Measurements from ENCODE around the gene ANP32A. TPM values are rescaled to one million over a fixed set of nuclear protein-coding genes. Genes with fewer than 3 reads are reported as not detected.
A peak's percentile ranks its signal among the peaks of the same experiment; 100 is the strongest.

The ANP32A gene
- total RNA-seq, 4 donors from 2014 or later: 33.1 to 65.1 (median 41.1) TPM

DNA sequence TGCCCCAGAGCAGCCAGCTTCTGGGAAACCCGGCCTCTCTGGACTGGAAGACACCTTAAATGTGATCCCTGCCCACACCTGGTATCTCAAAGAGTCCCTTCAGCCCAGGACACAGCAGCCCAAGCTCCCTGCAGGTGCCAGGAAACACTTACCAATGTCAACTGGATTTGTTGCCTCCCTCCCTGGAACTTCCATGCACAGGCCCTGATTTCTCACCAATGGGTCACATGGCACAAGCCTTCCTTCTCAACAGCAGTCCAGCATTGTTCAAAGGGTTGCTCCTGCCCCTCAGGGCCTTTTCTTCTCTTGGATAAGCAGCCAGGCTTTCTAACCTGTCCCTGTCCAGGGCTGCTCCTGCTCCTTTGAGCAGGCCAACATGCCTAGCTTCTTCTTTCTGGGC lies 31.6 kb downstream of the ANP32A start:
- DNase-seq (ENCODE audit: low spot score in 2 of 2): no peak
- 80 to 95% methylated on average over 1 of the region's 1 CpG for WGBS, 2 donors
- Histone ChIP-seq H3K27me3 (no peaks in the 10 kb centered on the region), H3K36me3 (peaks cover 5 to 26% (median 12%) of the 10 kb centered on the region in 3 donors), H3K4me3 (no peak overlapping the region), H3K9me3 (no peaks in the 10 kb centered on the region), H3K4me1 (peaks cover 0 to 61% (median 38%) of the 10 kb centered on the region in 4 donors), H3K27ac (peak overlapping the region in 2 of 4 donors; percentile 5 to 59)
- TF ChIP-seq, protein P1, sequence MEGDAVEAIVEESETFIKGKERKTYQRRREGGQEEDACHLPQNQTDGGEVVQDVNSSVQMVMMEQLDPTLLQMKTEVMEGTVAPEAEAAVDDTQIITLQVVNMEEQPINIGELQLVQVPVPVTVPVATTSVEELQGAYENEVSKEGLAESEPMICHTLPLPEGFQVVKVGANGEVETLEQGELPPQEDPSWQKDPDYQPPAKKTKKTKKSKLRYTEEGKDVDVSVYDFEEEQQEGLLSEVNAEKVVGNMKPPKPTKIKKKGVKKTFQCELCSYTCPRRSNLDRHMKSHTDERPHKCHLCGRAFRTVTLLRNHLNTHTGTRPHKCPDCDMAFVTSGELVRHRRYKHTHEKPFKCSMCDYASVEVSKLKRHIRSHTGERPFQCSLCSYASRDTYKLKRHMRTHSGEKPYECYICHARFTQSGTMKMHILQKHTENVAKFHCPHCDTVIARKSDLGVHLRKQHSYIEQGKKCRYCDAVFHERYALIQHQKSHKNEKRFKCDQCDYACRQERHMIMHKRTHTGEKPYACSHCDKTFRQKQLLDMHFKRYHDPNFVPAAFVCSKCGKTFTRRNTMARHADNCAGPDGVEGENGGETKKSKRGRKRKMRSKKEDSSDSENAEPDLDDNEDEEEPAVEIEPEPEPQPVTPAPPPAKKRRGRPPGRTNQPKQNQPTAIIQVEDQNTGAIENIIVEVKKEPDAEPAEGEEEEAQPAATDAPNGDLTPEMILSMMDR (IDR thresholded peaks at IDR 0.05): no peak
- TF ChIP-seq EP300 (IDR thresholded peaks at IDR 0.05) (no peak), POLR2A (IDR thresholded peaks at IDR 0.05) (no peak)

DNA sequence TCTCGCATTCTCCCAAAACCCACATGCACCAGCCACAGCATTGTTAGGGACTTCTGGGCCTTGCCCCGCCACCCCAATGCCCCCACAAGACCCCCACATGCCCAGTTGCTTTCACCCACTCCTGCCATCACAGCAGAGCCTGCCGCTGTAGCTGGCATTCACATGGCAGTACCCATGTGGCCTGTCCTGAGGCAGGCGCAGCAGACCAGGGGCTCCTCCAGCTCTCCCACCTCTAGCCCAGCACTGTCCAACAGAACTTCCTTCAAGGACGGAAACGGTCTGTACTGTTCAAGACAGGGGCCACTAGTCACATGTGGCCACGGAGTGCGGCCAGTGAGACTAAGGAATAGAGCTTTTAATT lies 32.5 kb downstream of the ANP32A start:
- no peaks in the 10 kb centered on the region for H3K27me3 ChIP-seq
- DNase-seq (ENCODE audit: low spot score in 2 of 2): no peak
- TF ChIP-seq, protein P1 (IDR thresholded peaks at IDR 0.05): no peak
- TF ChIP-seq POLR2A (IDR thresholded peaks at IDR 0.05): no peak
- TF ChIP-seq EP300 (IDR thresholded peaks at IDR 0.05): no peak
- no peak overlapping the region for H3K27ac ChIP-seq
- WGBS, 2 donors: 88 to 97% methylated on average over 8 of the region's 8 CpGs
- peaks cover 0 to 53% (median 31%) of the 10 kb centered on the region in 4 donors for H3K4me1 ChIP-seq
- no peak overlapping the region for H3K4me3 ChIP-seq
- no peaks in the 10 kb centered on the region for H3K9me3 ChIP-seq
- H3K36me3 ChIP-seq: peaks cover 5 to 35% (median 12%) of the 10 kb centered on the region in 3 donors

DNA sequence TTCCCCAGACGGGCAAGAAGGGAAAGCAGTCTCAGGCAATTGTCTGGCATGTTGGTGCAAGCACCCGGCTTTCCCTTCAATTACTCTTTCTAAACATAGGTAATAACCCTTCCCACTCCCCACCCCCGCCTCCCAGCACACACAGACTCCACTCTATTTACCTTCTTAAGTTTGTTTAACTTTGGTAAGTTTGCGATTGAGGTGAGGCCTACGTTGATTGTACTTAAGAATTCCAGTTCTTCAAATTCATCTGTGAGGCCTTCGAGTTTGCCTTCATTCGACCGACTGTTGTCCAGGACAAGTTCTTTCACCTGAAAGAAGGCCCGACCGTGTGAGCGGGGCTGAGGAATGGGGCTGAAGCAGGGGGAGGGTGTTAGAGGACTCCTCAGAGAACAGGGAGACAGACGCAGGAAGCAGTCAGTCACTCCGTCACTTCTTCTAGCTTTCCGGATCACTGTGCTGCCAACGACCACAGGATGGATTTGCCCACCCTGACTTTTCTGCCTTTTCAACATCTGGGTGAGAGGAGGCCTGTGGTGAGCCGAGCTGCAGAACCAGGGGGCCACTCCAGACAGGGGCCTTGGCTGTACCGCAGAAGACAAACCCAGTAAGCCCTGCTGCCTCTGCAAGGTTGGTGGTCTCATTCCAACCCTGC lies 33.0 kb downstream of the ANP32A start:
- H3K27me3 ChIP-seq: no peaks in the 10 kb centered on the region
- peaks cover 5 to 40% (median 12%) of the 10 kb centered on the region in 3 donors for H3K36me3 ChIP-seq
- no peak overlapping the region for H3K27ac ChIP-seq
- 74 to 76% methylated on average over 17 of the region's 17 CpGs for WGBS, 2 donors
- no peaks in the 10 kb centered on the region for H3K9me3 ChIP-seq
- H3K4me3 ChIP-seq: no peak overlapping the region
- no peak for DNase-seq (ENCODE audit: low spot score in 2 of 2)
- TF ChIP-seq POLR2A (IDR thresholded peaks at IDR 0.05): no peak
- no peak for TF ChIP-seq EP300 (IDR thresholded peaks at IDR 0.05)
- TF ChIP-seq, protein P1 (IDR thresholded peaks at IDR 0.05): no peak
- H3K4me1 ChIP-seq: peaks cover 0 to 49% (median 28%) of the 10 kb centered on the region in 4 donors

DNA sequence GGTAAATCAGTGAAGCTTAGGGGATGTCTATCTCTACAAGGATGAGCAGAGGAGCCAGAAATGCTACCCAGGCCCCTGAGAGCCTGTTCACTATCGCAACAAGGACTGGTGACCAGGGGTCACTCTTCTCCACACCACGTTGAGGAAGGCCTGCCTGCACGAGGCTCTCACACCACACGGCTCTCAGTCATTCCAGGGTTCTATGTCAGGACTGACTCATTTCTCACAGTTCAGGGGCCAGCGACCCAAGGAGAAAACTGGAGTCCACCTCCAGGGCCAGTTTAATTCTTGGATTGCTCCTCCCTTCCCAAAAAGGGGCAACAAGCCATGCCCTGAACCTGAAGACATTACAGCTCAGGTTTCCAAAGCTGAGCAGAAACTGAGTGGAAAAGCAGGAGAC lies 33.9 kb downstream of the ANP32A start:
- no peak for TF ChIP-seq POLR2A (IDR thresholded peaks at IDR 0.05)
- TF ChIP-seq, protein P1 (IDR thresholded peaks at IDR 0.05): no peak
- no peak for TF ChIP-seq EP300 (IDR thresholded peaks at IDR 0.05)
- Histone ChIP-seq H3K9me3 (no peaks in the 10 kb centered on the region), H3K27me3 (no peaks in the 10 kb centered on the region), H3K27ac (no peak overlapping the region), H3K4me3 (no peak overlapping the region), H3K36me3 (peaks cover 5 to 44% (median 12%) of the 10 kb centered on the region in 3 donors), H3K4me1 (peaks cover 0 to 43% (median 20%) of the 10 kb centered on the region in 4 donors)
- DNase-seq (ENCODE audit: low spot score in 2 of 2): no peak
- 87 to 88% methylated on average over 5 of the region's 5 CpGs for WGBS, 2 donors

DNA sequence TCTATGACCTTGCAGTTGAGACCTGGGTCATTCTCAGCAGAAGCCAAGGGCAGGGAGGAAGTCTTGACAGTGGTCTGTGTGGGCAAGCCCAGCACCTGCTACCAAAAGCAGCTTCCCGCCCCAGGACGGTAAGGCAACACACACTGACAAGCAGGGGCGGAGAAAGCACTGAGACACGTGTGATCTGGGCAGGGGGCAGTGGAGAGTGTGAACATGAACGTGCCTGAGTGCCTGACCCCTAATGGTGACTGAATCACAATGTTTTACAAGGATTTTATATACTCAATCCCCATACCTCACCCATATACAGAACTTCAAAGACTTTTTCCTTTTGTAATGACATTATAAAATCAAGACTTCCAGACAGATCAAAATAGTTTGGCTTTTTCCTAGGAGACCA lies 35.2 kb downstream of the ANP32A start:
- 53 to 66% methylated on average over 5 of the region's 5 CpGs for WGBS, 2 donors
- TF ChIP-seq, protein P1 (IDR thresholded peaks at IDR 0.05): no peak
- no peak for TF ChIP-seq EP300 (IDR thresholded peaks at IDR 0.05)
- no peak for TF ChIP-seq POLR2A (IDR thresholded peaks at IDR 0.05)
- DNase-seq (ENCODE audit: low spot score in 2 of 2): no peak
- peaks cover 5 to 53% (median 15%) of the 10 kb centered on the region in 3 donors for H3K36me3 ChIP-seq
- H3K4me3 ChIP-seq: no peak overlapping the region
- H3K27me3 ChIP-seq: no peaks in the 10 kb centered on the region
- H3K9me3 ChIP-seq: no peaks in the 10 kb centered on the region
- no peak overlapping the region for H3K27ac ChIP-seq
- peaks cover 0 to 30% (median 15%) of the 10 kb centered on the region in 4 donors for H3K4me1 ChIP-seq
